Measurements from ENCODE around the gene MPHOSPH9.

Gene MPHOSPH9

DNA sequence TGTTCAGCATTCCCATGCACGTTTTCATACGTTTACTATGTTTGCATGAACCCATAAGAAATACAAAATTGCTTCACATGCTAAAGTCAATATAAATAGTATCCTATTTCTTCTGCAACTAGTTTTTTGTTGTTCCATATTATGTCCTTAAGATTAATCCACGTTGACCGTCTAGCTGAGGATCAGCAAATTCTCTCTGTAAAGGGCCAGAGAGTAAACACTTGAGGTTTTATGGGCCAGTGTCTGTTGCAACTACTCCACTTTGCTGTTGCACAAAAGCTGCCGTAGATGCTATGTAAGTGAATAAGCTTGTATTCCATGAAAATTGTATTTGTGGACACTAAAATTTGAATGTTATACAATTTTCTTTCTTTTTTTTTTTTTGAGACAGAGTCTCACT is 61.0 kb downstream of the MPHOSPH9 start:
- Histone ChIP-seq H3K4me1 (no peaks in the 10 kb centered on the region), H3K4me3 (ENCODE audit: low read depth, low read length) (no peak overlapping the region), H3K36me3 (peaks cover 45% of the 10 kb centered on the region), H3K9me3 (no peaks in the 10 kb centered on the region), H3K27me3 (no peaks in the 10 kb centered on the region)
- DNase-seq, result no peak
- TF ChIP-seq, protein P1, sequence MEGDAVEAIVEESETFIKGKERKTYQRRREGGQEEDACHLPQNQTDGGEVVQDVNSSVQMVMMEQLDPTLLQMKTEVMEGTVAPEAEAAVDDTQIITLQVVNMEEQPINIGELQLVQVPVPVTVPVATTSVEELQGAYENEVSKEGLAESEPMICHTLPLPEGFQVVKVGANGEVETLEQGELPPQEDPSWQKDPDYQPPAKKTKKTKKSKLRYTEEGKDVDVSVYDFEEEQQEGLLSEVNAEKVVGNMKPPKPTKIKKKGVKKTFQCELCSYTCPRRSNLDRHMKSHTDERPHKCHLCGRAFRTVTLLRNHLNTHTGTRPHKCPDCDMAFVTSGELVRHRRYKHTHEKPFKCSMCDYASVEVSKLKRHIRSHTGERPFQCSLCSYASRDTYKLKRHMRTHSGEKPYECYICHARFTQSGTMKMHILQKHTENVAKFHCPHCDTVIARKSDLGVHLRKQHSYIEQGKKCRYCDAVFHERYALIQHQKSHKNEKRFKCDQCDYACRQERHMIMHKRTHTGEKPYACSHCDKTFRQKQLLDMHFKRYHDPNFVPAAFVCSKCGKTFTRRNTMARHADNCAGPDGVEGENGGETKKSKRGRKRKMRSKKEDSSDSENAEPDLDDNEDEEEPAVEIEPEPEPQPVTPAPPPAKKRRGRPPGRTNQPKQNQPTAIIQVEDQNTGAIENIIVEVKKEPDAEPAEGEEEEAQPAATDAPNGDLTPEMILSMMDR (IDR thresholded peaks at IDR 0.05; ENCODE audit: low read depth, low read length), result no peak

DNA sequence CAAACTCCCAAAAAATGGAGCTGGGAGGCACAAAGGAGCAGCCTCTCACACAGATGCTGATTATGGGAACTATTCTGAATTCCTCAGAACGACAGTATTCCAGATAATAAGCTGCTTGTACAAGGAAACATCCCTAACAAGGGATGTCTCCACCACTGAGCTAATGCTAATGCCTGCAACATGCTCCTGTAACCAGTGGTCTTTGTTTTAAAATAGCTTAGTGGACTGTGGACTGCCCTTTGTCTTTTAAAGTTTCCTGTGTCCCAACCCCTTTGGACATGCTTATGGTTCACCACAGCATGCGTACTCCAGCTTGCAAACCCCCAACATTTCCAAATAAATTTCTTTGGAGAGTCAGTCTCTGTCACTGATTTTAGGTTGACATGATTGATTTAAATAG is 65.6 kb downstream of the MPHOSPH9 start:
- Histone ChIP-seq H3K4me3 (ENCODE audit: low read depth, low read length) (no peak overlapping the region), H3K4me1 (no peaks in the 10 kb centered on the region), H3K27me3 (no peaks in the 10 kb centered on the region), H3K36me3 (peaks cover 61% of the 10 kb centered on the region), H3K9me3 (no peaks in the 10 kb centered on the region)
- TF ChIP-seq, protein P1 (IDR thresholded peaks at IDR 0.05; ENCODE audit: low read depth, low read length), result no peak
- no peak for DNase-seq

DNA sequence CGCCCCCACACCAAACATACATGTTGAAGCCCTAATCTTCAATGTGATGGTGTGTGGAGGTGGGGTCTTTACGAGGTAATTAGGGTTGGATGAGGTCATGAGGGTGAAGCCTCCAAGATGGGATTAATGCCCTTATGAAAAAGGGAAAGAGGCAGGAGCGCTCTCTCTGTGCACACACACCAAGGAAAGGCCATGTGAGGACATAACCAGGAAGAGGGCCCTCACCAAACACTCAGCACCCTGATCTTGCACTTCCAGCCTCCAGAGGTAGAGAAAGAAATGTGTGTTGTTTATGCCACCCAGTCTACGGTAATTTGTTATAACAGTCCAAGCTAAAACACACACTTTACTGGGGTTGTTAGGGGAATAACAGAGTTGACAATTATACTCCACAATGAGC is 67.4 kb downstream of the MPHOSPH9 start:
- Histone ChIP-seq H3K4me3 (ENCODE audit: low read depth, low read length) (no peak overlapping the region), H3K36me3 (peaks cover 60% of the 10 kb centered on the region), H3K9me3 (no peaks in the 10 kb centered on the region), H3K4me1 (no peaks in the 10 kb centered on the region), H3K27me3 (no peaks in the 10 kb centered on the region)
- TF ChIP-seq, protein P1 (IDR thresholded peaks at IDR 0.05; ENCODE audit: low read depth, low read length), result no peak
- no peak for DNase-seq

DNA sequence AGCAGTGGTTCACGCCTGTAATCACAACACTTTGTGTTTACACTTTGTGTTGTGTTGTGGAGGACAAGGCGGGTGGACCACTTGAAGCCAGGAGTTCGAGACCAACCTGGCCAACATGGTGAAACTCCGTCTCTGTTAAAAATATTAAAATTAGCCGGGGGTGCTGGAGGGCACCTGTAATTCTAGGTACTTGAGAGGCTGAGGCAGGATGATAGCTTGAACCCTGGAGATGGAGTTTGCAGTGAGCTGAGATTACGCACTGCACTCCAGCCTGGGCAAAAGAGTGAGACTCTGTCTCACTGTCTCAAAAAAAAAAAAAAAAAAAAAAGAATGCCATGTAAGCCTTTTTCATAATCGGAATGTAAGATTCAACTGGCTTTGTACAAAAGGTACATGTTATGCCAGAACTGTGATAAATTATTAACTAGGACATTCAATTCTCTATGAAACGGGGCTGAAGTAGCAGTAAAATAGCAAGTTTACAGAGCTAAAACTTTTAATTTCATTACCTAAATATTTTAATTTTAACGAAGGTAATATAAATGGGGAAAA is 68.2 kb downstream of the MPHOSPH9 start:
- H3K4me3 ChIP-seq (ENCODE audit: low read depth, low read length), result no peak overlapping the region
- H3K27me3 ChIP-seq, result no peaks in the 10 kb centered on the region
- TF ChIP-seq, protein P1 (IDR thresholded peaks at IDR 0.05; ENCODE audit: low read depth, low read length), result no peak
- no peaks in the 10 kb centered on the region for H3K4me1 ChIP-seq
- DNase-seq, result no peak
- no peaks in the 10 kb centered on the region for H3K9me3 ChIP-seq
- H3K36me3 ChIP-seq, result peaks cover 64% of the 10 kb centered on the region

DNA sequence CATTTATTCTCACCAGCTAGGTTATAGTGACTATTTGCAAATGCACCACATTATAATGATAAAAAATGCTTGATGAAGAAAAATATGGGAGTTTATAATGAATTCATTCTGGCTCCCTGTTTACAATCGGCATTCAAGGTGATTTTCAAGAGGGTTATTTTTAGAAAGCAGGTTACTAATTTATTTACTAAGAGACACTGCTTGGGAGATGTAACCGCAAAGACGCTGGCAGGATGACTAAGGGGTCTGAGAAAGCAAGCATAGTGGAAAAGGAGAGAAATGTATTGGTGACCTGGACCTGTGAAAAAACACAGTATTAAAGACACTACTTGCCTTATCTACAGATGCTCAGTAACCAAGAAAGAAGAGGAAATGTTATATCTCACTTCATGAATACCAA is 68.7 kb downstream of the MPHOSPH9 start:
- Histone ChIP-seq H3K4me1 (no peaks in the 10 kb centered on the region), H3K9me3 (no peaks in the 10 kb centered on the region), H3K27me3 (no peaks in the 10 kb centered on the region), H3K4me3 (ENCODE audit: low read depth, low read length) (no peak overlapping the region), H3K36me3 (peaks cover 69% of the 10 kb centered on the region)
- TF ChIP-seq, protein P1 (IDR thresholded peaks at IDR 0.05; ENCODE audit: low read depth, low read length), result no peak
- no peak for DNase-seq

DNA sequence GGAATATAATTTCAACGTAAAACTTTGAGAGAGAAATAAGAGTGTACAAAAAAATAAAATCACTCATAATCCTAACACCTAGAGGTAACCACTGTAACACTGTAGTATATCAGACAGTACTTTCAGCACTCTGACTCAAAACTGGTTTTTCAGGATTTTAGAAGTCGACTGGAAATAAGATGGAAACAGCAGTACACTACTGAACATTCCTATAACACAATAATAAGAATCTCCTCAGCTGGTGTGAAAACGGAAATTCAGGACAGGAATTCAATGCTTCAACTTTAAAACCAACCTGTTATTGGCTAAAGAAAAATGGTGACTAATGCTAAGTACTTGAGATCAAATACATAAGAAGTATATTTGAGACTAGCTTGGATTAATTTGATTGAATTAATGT is 69.7 kb downstream of the MPHOSPH9 start:
- Histone ChIP-seq H3K9me3 (no peaks in the 10 kb centered on the region), H3K36me3 (peaks cover 71% of the 10 kb centered on the region), H3K4me3 (ENCODE audit: low read depth, low read length) (no peak overlapping the region), H3K27me3 (no peaks in the 10 kb centered on the region), H3K4me1 (no peaks in the 10 kb centered on the region)
- TF ChIP-seq, protein P1 (IDR thresholded peaks at IDR 0.05; ENCODE audit: low read depth, low read length), result no peak
- DNase-seq, result no peak

Data from BE2C (cell line).